CD4-positive, alpha-beta T cell treated with Interleukin-6 at 100 ng/mL for 8 hours (primary cell): Measurements from ENCODE around the gene STEAP1B.
"Not testable (repeated sequence)": the region's sequence is repeated elsewhere in the genome, so short reads cannot be mapped to it uniquely, and the experiment has no call there.

Source experiments
- DNase-seq: peaks from one replicate; pipeline ENCODE4 v3.0.0-alpha.2; 2020; ENCODE audit warnings: mixed read lengths, low spot score

Gene STEAP1B

GRCh38 chr7:22452960-22453558 lies 46.9 kb downstream of the STEAP1B start:
- no peak for DNase-seq

- DNase-seq, result no peak
These were observed 47.6 kb downstream of the STEAP1B start for GRCh38 chr7:22452142-22452959.

GRCh38 chr7:22450013-22450412 lies 50.0 kb downstream of the STEAP1B start:
- not testable (repeated sequence) for DNase-seq

- no peak for DNase-seq
These were observed 52.2 kb downstream of the STEAP1B start for GRCh38 chr7:22447762-22448161.

- DNase-seq, result no peak
These were observed 53.0 kb downstream of the STEAP1B start for GRCh38 chr7:22447008-22447407.

- no peak for DNase-seq
These were observed 54.1 kb downstream of the STEAP1B start for GRCh38 chr7:22445853-22446252.

GRCh38 chr7:22445140-22445743 lies 54.7 kb downstream of the STEAP1B start:
- DNase-seq, result no peak

- DNase-seq, result no peak
These were observed 55.6 kb downstream of the STEAP1B start for GRCh38 chr7:22444181-22444971.

- DNase-seq, result no peak
These were observed 56.4 kb downstream of the STEAP1B start for GRCh38 chr7:22443370-22444180.

GRCh38 chr7:22442882-22443369 lies 57.1 kb downstream of the STEAP1B start:
- no peak for DNase-seq

- DNase-seq, result no peak
These were observed 57.7 kb downstream of the STEAP1B start for GRCh38 chr7:22442187-22442881.

- DNase-seq, result no peak
These were observed 58.8 kb downstream of the STEAP1B start for GRCh38 chr7:22441157-22441556.

- DNase-seq, result no peak
These were observed 61.0 kb downstream of the STEAP1B start for GRCh38 chr7:22438994-22439393.

GRCh38 chr7:22436552-22436951 lies 63.4 kb downstream of the STEAP1B start:
- not testable (repeated sequence) for DNase-seq

GRCh38 chr7:22435720-22436119 lies 64.3 kb downstream of the STEAP1B start:
- DNase-seq, result no peak

- no peak for DNase-seq
These were observed 64.9 kb downstream of the STEAP1B start for GRCh38 chr7:22435105-22435504.

GRCh38 chr7:22433710-22434460 lies 66.1 kb downstream of the STEAP1B start:
- DNase-seq, result no peak

- not testable (repeated sequence) for DNase-seq
These were observed 66.8 kb downstream of the STEAP1B start for GRCh38 chr7:22433165-22433700.

GRCh38 chr7:22432203-22432718 lies 67.7 kb downstream of the STEAP1B start:
- no peak for DNase-seq
